Measurements from ENCODE around the gene HPSE2. TPM values are rescaled to one million over a fixed set of nuclear protein-coding genes. Genes with fewer than 3 reads are reported as not detected.

The HPSE2 gene
- total and polyA plus RNA-seq, 7 experiments from 2014 or later: not detected

DNA sequence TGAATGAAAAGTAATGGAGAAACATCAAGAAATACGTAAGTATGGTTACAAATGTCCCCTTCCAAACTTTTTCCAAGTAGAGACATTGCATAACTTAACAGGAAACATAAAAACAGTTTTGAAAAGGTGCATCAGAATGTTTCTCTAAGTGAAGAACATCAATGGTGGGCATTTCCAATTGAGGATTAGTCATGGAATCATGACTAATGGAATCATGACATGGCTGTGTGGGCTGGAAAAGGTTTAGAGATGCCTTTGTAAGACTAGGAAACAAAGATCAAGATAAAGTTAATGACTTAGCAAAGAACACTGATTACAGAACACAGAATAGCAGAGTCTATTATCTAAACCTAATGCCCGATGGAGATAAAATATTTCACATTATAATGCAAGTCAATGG is 272.0 kb downstream of the HPSE2 start:
- Histone ChIP-seq H3K4me3 (ENCODE audit: low read length) (no peak overlapping the region), H3K27ac (ENCODE audit: low read depth, low read length) (no peak overlapping the region), H3K36me3 (ENCODE audit: control insufficient read depth in 2 of 3, insufficient read depth in 3 of 3, low read length in 3 of 3) (no peaks in the 10 kb centered on the region), H3K27me3 (ENCODE audit: control insufficient read depth in 2 of 2, insufficient read depth in 2 of 2, low read length in 2 of 2) (no peaks in the 10 kb centered on the region), H3K9me3 (ENCODE audit: control insufficient read depth in 2 of 3, low read length in 3 of 3) (no peaks in the 10 kb centered on the region), H3K4me1 (ENCODE audit: control insufficient read depth in 2 of 2, insufficient read depth in 2 of 2, low read length in 2 of 2) (no peaks in the 10 kb centered on the region)
- H3K27ac Mint-ChIP-seq: no peak overlapping the region
- intact Hi-C loops (cut with micrococcal nuclease): no loop called here
- no peak for DNase-seq
- H3K9me3 Mint-ChIP-seq: peaks cover 0 to 13% (median 0%) of the 10 kb centered on the region in 11 donors
- no peaks in the 10 kb centered on the region for H3K36me3 Mint-ChIP-seq
- no peak overlapping the region for H3K4me3 Mint-ChIP-seq
- no peak for ATAC-seq
- peaks cover 0 to 12% (median 0%) of the 10 kb centered on the region in 5 donors for H3K27me3 Mint-ChIP-seq
- no peaks in the 10 kb centered on the region for H3K4me1 Mint-ChIP-seq
- POLR2A ChIA-PET: no interaction called here
- CTCF ChIA-PET: no interaction called here

- H3K4me3 Mint-ChIP-seq: no peak overlapping the region
- H3K27ac Mint-ChIP-seq: no peak overlapping the region
- ChIA-PET CTCF (no interaction called here), POLR2A (no interaction called here)
- ATAC-seq (no peak), DNase-seq (no peak)
- H3K27me3 ChIP-seq (ENCODE audit: control insufficient read depth in 2 of 2, insufficient read depth in 2 of 2, low read length in 2 of 2): no peaks in the 10 kb centered on the region
- no peaks in the 10 kb centered on the region for H3K36me3 Mint-ChIP-seq
- no peaks in the 10 kb centered on the region for H3K36me3 ChIP-seq (ENCODE audit: control insufficient read depth in 2 of 3, insufficient read depth in 3 of 3, low read length in 3 of 3)
- H3K27me3 Mint-ChIP-seq: peaks cover 0 to 2% (median 0%) of the 10 kb centered on the region in 5 donors
- no peak overlapping the region for H3K27ac ChIP-seq (ENCODE audit: low read depth, low read length)
- H3K9me3 Mint-ChIP-seq: peaks cover 0 to 8% (median 1%) of the 10 kb centered on the region in 11 donors
- no peak overlapping the region for H3K4me3 ChIP-seq (ENCODE audit: low read length)
- no peaks in the 10 kb centered on the region for H3K4me1 Mint-ChIP-seq
- intact Hi-C loops (cut with micrococcal nuclease): no loop called here
- no peaks in the 10 kb centered on the region for H3K4me1 ChIP-seq (ENCODE audit: control insufficient read depth in 2 of 2, insufficient read depth in 2 of 2, low read length in 2 of 2)
- no peaks in the 10 kb centered on the region for H3K9me3 ChIP-seq (ENCODE audit: control insufficient read depth in 2 of 3, low read length in 3 of 3)
Observed at GRCh38 chr10:98959379-98959778, 276.3 kb downstream of the HPSE2 start.

- peaks cover 0 to 8% (median 0%) of the 10 kb centered on the region in 11 donors for H3K9me3 Mint-ChIP-seq
- POLR2A ChIA-PET: no interaction called here
- no peaks in the 10 kb centered on the region for H3K36me3 ChIP-seq (ENCODE audit: control insufficient read depth in 2 of 3, insufficient read depth in 3 of 3, low read length in 3 of 3)
- no peaks in the 10 kb centered on the region for H3K36me3 Mint-ChIP-seq
- intact Hi-C loops (cut with micrococcal nuclease): no loop called here
- no peaks in the 10 kb centered on the region for H3K4me1 ChIP-seq (ENCODE audit: control insufficient read depth in 2 of 2, insufficient read depth in 2 of 2, low read length in 2 of 2)
- no peaks in the 10 kb centered on the region for H3K27me3 Mint-ChIP-seq
- CTCF ChIA-PET: no interaction called here
- no peaks in the 10 kb centered on the region for H3K4me1 Mint-ChIP-seq
- H3K4me3 ChIP-seq (ENCODE audit: low read length): no peak overlapping the region
- ATAC-seq (no peak), DNase-seq (no peak)
- no peak overlapping the region for H3K4me3 Mint-ChIP-seq
- no peak overlapping the region for H3K27ac ChIP-seq (ENCODE audit: low read depth, low read length)
- H3K27me3 ChIP-seq (ENCODE audit: control insufficient read depth in 2 of 2, insufficient read depth in 2 of 2, low read length in 2 of 2): no peaks in the 10 kb centered on the region
- H3K27ac Mint-ChIP-seq: no peak overlapping the region
- H3K9me3 ChIP-seq (ENCODE audit: control insufficient read depth in 2 of 3, low read length in 3 of 3): no peaks in the 10 kb centered on the region
Observed at GRCh38 chr10:98957801-98958200, 277.9 kb downstream of the HPSE2 start.

GRCh38 chr10:98956576-98957260 is 278.9 kb downstream of the HPSE2 start:
- Mint-ChIP-seq H3K4me1 (no peaks in the 10 kb centered on the region), H3K36me3 (no peaks in the 10 kb centered on the region), H3K9me3 (peaks cover 0 to 8% (median 0%) of the 10 kb centered on the region in 11 donors), H3K4me3 (no peak overlapping the region), H3K27ac (no peak overlapping the region), H3K27me3 (no peaks in the 10 kb centered on the region)
- H3K27ac ChIP-seq (ENCODE audit: low read depth, low read length): no peak overlapping the region
- H3K9me3 ChIP-seq (ENCODE audit: control insufficient read depth in 2 of 3, low read length in 3 of 3): no peaks in the 10 kb centered on the region
- no peaks in the 10 kb centered on the region for H3K4me1 ChIP-seq (ENCODE audit: control insufficient read depth in 2 of 2, insufficient read depth in 2 of 2, low read length in 2 of 2)
- DNase-seq (no peak), ATAC-seq (no peak)
- no peaks in the 10 kb centered on the region for H3K27me3 ChIP-seq (ENCODE audit: control insufficient read depth in 2 of 2, insufficient read depth in 2 of 2, low read length in 2 of 2)
- CTCF ChIA-PET: no interaction called here
- intact Hi-C loops (cut with micrococcal nuclease): no loop called here
- no peak overlapping the region for H3K4me3 ChIP-seq (ENCODE audit: low read length)
- POLR2A ChIA-PET: no interaction called here
- no peaks in the 10 kb centered on the region for H3K36me3 ChIP-seq (ENCODE audit: control insufficient read depth in 2 of 3, insufficient read depth in 3 of 3, low read length in 3 of 3)

GRCh38 chr10:98953251-98953650 is 282.4 kb downstream of the HPSE2 start:
- DNase-seq: no peak
- Mint-ChIP-seq H3K4me3 (no peak overlapping the region), H3K36me3 (no peaks in the 10 kb centered on the region), H3K9me3 (peaks cover 0 to 10% (median 3%) of the 10 kb centered on the region in 11 donors), H3K27ac (peak overlapping the region in 1 of 9 donors; percentile 18), H3K4me1 (no peaks in the 10 kb centered on the region), H3K27me3 (no peaks in the 10 kb centered on the region)
- Histone ChIP-seq H3K9me3 (ENCODE audit: control insufficient read depth in 2 of 3, low read length in 3 of 3) (no peaks in the 10 kb centered on the region), H3K27me3 (ENCODE audit: control insufficient read depth in 2 of 2, insufficient read depth in 2 of 2, low read length in 2 of 2) (no peaks in the 10 kb centered on the region), H3K4me3 (ENCODE audit: low read length) (no peak overlapping the region), H3K36me3 (ENCODE audit: control insufficient read depth in 2 of 3, insufficient read depth in 3 of 3, low read length in 3 of 3) (no peaks in the 10 kb centered on the region), H3K4me1 (ENCODE audit: control insufficient read depth in 2 of 2, insufficient read depth in 2 of 2, low read length in 2 of 2) (no peaks in the 10 kb centered on the region), H3K27ac (ENCODE audit: low read depth, low read length) (no peak overlapping the region)
- CTCF ChIA-PET: no interaction called here
- intact Hi-C loops (cut with micrococcal nuclease): no loop called here
- ATAC-seq: no peak
- POLR2A ChIA-PET: no interaction called here

DNA sequence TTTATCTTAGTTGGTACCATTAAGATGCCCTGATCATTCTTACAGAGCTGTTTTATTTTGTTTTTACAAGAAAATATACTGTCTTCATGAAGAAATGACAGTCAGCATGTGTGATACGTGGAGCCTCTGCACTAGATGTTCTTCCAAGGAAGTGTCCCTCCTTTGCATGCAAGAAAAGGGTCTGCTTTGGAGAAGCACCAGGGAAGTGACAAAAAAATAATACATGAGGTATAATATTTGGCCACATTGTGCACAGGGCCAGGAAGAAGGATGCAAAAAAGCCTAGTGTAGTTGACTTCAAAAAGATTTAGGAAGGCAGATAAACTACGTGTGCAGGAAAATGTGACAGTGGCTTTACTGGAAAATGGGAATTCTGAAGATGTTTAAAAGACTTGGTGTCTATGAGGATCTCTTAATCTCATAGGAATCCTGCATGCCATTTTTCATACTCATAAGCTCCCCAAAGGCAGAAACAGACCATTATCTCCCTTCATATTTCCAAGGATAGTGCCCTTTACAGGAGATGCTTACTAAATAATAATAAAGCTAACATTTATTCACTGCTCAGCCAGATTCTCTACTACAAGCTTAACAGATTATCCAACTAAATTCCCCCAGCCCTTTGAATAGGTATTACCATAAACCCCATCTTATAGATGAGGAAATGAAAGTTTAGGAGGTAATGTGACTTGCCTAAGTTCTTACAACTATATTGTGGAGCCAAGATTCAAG is 284.2 kb downstream of the HPSE2 start:
- Histone ChIP-seq H3K36me3 (ENCODE audit: control insufficient read depth in 2 of 3, insufficient read depth in 3 of 3, low read length in 3 of 3) (no peaks in the 10 kb centered on the region), H3K27ac (ENCODE audit: low read depth, low read length) (no peak overlapping the region), H3K4me3 (ENCODE audit: low read length) (no peak overlapping the region), H3K27me3 (ENCODE audit: control insufficient read depth in 2 of 2, insufficient read depth in 2 of 2, low read length in 2 of 2) (no peaks in the 10 kb centered on the region), H3K9me3 (ENCODE audit: control insufficient read depth in 2 of 3, low read length in 3 of 3) (no peaks in the 10 kb centered on the region), H3K4me1 (ENCODE audit: control insufficient read depth in 2 of 2, insufficient read depth in 2 of 2, low read length in 2 of 2) (no peaks in the 10 kb centered on the region)
- Mint-ChIP-seq H3K4me1 (no peaks in the 10 kb centered on the region), H3K36me3 (no peaks in the 10 kb centered on the region), H3K27me3 (no peaks in the 10 kb centered on the region), H3K9me3 (peaks cover 0 to 14% (median 3%) of the 10 kb centered on the region in 11 donors), H3K4me3 (no peak overlapping the region), H3K27ac (no peak overlapping the region)
- intact Hi-C loops (cut with micrococcal nuclease): no loop called here
- ChIA-PET POLR2A (no interaction called here), CTCF (no interaction called here)
- no peak for ATAC-seq
- DNase-seq: no peak

- no peak overlapping the region for H3K27ac Mint-ChIP-seq
- H3K4me1 ChIP-seq (ENCODE audit: control insufficient read depth in 2 of 2, insufficient read depth in 2 of 2, low read length in 2 of 2): no peaks in the 10 kb centered on the region
- H3K4me1 Mint-ChIP-seq: no peaks in the 10 kb centered on the region
- ATAC-seq (no peak), DNase-seq (no peak)
- H3K36me3 ChIP-seq (ENCODE audit: control insufficient read depth in 2 of 3, insufficient read depth in 3 of 3, low read length in 3 of 3): no peaks in the 10 kb centered on the region
- intact Hi-C loops (cut with micrococcal nuclease): no loop called here
- H3K27ac ChIP-seq (ENCODE audit: low read depth, low read length): no peak overlapping the region
- ChIA-PET CTCF (no interaction called here), POLR2A (no interaction called here)
- H3K27me3 ChIP-seq (ENCODE audit: control insufficient read depth in 2 of 2, insufficient read depth in 2 of 2, low read length in 2 of 2): no peaks in the 10 kb centered on the region
- peaks cover 0 to 12% (median 3%) of the 10 kb centered on the region in 11 donors for H3K9me3 Mint-ChIP-seq
- no peaks in the 10 kb centered on the region for H3K9me3 ChIP-seq (ENCODE audit: control insufficient read depth in 2 of 3, low read length in 3 of 3)
- no peak overlapping the region for H3K4me3 Mint-ChIP-seq
- peaks cover 0 to 5% (median 0%) of the 10 kb centered on the region in 5 donors for H3K27me3 Mint-ChIP-seq
- H3K36me3 Mint-ChIP-seq: no peaks in the 10 kb centered on the region
- no peak overlapping the region for H3K4me3 ChIP-seq (ENCODE audit: low read length)
Observed at GRCh38 chr10:98950106-98950505, 285.5 kb downstream of the HPSE2 start.
